ENCODE measurements around the gene MRPL1. TPM values are rescaled to one million over a fixed set of nuclear protein-coding genes. Genes with fewer than 3 reads are reported as not detected.
"Not testable (repeated sequence)": the region's sequence is repeated elsewhere in the genome, so short reads cannot be mapped to it uniquely, and the experiment has no call there.

The MRPL1 gene
- total and polyA plus RNA-seq, 2 of the 13 experiments (the other 11 are each of a cell fraction or from before 2014, with no cell fraction given), result 23.3 to 61.5 TPM

- no peak for TF ChIP-seq GPBP1L1 (CRISPR knock-in tag; IDR thresholded peaks at IDR 0.05)
- no peak for TF ChIP-seq NFATC3 (CRISPR knock-in tag; IDR thresholded peaks at IDR 0.05)
- no peak for TF ChIP-seq MZF1 (CRISPR knock-in tag; IDR thresholded peaks at IDR 0.05; ENCODE audit: borderline replicate concordance)
- no peak for TF ChIP-seq NR2C2 (CRISPR knock-in tag; IDR thresholded peaks at IDR 0.05; ENCODE audit: borderline replicate concordance)
Measured at GRCh38 chr4:77963004-77963403, 100.4 kb downstream of the MRPL1 start (continued).

- H3K79me2 ChIP-seq (ENCODE audit: insufficient read depth, low read length); H3K4me1 ChIP-seq (ENCODE audit: insufficient read depth, low read length); CTCF ChIA-PET (ENCODE audit: low intra/inter-chr PET ratio, low total read pairs); POLR2A ChIA-PET; DNase-seq (ENCODE audit: low spot score); BruUV-seq (replicated peaks); H3K27ac ChIP-seq (ENCODE audit: extremely low read length, insufficient read depth, low read length); ATAC-seq; H3K9ac ChIP-seq (ENCODE audit: insufficient read depth, low read depth, low read length); H3K36me3 ChIP-seq (replicated peaks in 1 of 2; ENCODE audit: control insufficient read depth in 1 of 2, insufficient read depth in 2 of 2, low read length in 2 of 2); intact Hi-C loops (cut with micrococcal nuclease; ENCODE audit: unreplicated experiment); H2AFZ ChIP-seq (ENCODE audit: low read length); H4K20me1 ChIP-seq (ENCODE audit: insufficient read depth, low read length); H3K4me3 ChIP-seq (replicated peaks in 1 of 3; ENCODE audit: insufficient read depth in 1 of 3, low read depth in 2 of 3, low read length in 3 of 3); H3K27me3 ChIP-seq (ENCODE audit: control insufficient read depth in 1 of 2, insufficient read depth in 2 of 2, low read length in 2 of 2); FAIRE-seq; H3K4me2 ChIP-seq (ENCODE audit: low read depth, low read length): not testable (repeated sequence)
- in situ Hi-C loops (cut with HindIII; ENCODE audit: extremely low pct_ligation_motif_present, low pct_unique_long_range_greater_than_20kb), result loop anchor here (25.0 kb wide), 1 partner anchor 889 kb away; no protein-coding TSS in a partner anchor
- peaks cover 11% of the 10 kb centered on the region for H3K9me3 ChIP-seq (ENCODE audit: low read length)
- WGBS (ENCODE audit: low lambda C conversion rate), result 86% methylated on average over 1 of the region's 1 CpG
Measured at GRCh38 chr4:77973657-77974056, 111.0 kb downstream of the MRPL1 start.

DNA sequence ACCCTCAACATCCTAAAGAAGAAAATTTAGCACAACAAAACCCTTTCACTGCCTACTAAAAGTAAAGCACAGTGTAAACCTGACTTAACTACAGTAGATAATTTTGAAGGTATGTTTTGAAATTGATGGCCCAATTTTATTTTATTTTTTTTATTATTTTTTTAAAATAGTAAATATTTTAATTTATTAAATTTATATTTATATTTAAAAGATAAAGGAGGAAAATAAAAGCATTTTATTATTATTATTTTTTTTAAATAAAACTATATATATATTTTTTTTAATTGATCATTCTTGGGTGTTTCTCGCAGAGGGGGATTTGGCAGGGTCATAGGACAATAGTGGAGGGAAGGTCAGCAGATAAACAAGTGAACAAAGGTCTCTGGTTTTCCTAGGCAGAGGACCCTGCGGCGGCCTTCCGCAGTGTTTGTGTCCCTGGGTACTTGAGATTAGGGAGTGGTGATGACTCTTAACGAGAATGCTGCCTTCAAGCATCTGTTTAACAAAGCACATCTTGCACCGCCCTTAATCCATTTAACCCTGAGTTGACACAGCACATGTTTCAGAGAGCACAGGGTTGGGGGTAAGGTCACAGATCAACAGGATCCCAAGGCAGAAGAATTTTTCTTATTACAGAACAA is 120.4 kb downstream of the MRPL1 start:
- H3K9ac ChIP-seq (ENCODE audit: insufficient read depth, low read depth, low read length); H3K36me3 ChIP-seq (replicated peaks in 1 of 2; ENCODE audit: control insufficient read depth in 1 of 2, insufficient read depth in 2 of 2, low read length in 2 of 2); H3K4me2 ChIP-seq (ENCODE audit: low read depth, low read length); ATAC-seq; H4K20me1 ChIP-seq (ENCODE audit: insufficient read depth, low read length); POLR2A ChIA-PET; H3K27me3 ChIP-seq (ENCODE audit: control insufficient read depth in 1 of 2, insufficient read depth in 2 of 2, low read length in 2 of 2); in situ Hi-C loops (cut with HindIII; ENCODE audit: extremely low pct_ligation_motif_present, low pct_unique_long_range_greater_than_20kb); DNase-seq (ENCODE audit: low spot score); H3K79me2 ChIP-seq (ENCODE audit: insufficient read depth, low read length); intact Hi-C loops (cut with micrococcal nuclease; ENCODE audit: unreplicated experiment); FAIRE-seq; H3K9me3 ChIP-seq (ENCODE audit: low read length); H3K27ac ChIP-seq (ENCODE audit: extremely low read length, insufficient read depth, low read length); H2AFZ ChIP-seq (ENCODE audit: low read length); H3K4me3 ChIP-seq (replicated peaks in 1 of 3; ENCODE audit: insufficient read depth in 1 of 3, low read depth in 2 of 3, low read length in 3 of 3); CTCF ChIA-PET (ENCODE audit: low intra/inter-chr PET ratio, low total read pairs); BruUV-seq (replicated peaks); H3K4me1 ChIP-seq (ENCODE audit: insufficient read depth, low read length): not testable (repeated sequence)
- WGBS (ENCODE audit: low lambda C conversion rate), result 16% methylated on average over 6 of the region's 6 CpGs

DNA sequence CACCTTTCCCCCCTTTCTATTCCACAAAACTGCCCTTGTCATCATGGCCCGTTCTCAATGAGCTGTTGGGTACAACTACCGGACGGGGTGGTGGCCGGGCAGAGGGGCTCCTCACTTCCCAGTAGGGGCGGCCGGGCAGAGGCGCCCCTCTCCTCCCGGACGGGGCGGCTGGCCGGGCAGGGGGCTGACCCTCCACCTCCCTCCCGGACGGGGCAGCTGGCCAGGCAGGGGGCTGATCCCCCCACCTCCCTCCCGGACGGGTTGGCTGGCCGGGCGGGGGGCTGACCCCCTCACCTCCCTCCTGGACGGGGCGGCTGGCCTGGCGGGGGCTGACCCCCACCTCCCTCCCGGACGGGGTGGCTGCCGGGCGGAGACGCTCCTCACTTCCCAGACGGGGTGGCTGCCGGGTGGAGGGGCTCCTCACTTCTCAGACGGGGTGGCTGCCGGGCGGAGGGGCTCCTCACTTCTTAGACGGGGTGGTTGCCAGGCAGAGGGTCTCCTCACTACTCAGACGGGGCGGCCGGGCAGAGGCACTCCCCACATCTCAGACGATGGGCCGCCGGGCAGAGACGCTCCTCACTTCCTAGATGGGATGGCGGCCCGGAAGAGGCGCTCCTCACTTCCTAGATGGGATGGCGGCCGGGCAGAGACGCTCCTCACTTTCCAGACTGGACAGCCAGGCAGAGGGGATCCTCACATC is 121.1 kb downstream of the MRPL1 start:
- not testable (repeated sequence) for H2AFZ ChIP-seq (ENCODE audit: low read length); BruUV-seq (replicated peaks)

More for the DNA sequence above, 121.1 kb downstream of the MRPL1 start:
- intact Hi-C loops (cut with micrococcal nuclease; ENCODE audit: unreplicated experiment); DNase-seq (ENCODE audit: low spot score); H3K4me1 ChIP-seq (ENCODE audit: insufficient read depth, low read length); H3K27ac ChIP-seq (ENCODE audit: extremely low read length, insufficient read depth, low read length); H3K4me3 ChIP-seq (replicated peaks in 1 of 3; ENCODE audit: insufficient read depth in 1 of 3, low read depth in 2 of 3, low read length in 3 of 3); FAIRE-seq; POLR2A ChIA-PET; H3K9me3 ChIP-seq (ENCODE audit: low read length); H3K27me3 ChIP-seq (ENCODE audit: control insufficient read depth in 1 of 2, insufficient read depth in 2 of 2, low read length in 2 of 2); H4K20me1 ChIP-seq (ENCODE audit: insufficient read depth, low read length); H3K4me2 ChIP-seq (ENCODE audit: low read depth, low read length); H3K36me3 ChIP-seq (replicated peaks in 1 of 2; ENCODE audit: control insufficient read depth in 1 of 2, insufficient read depth in 2 of 2, low read length in 2 of 2); in situ Hi-C loops (cut with HindIII; ENCODE audit: extremely low pct_ligation_motif_present, low pct_unique_long_range_greater_than_20kb); CTCF ChIA-PET (ENCODE audit: low intra/inter-chr PET ratio, low total read pairs); H3K9ac ChIP-seq (ENCODE audit: insufficient read depth, low read depth, low read length); ATAC-seq; H3K79me2 ChIP-seq (ENCODE audit: insufficient read depth, low read length): not testable (repeated sequence)
- WGBS (ENCODE audit: low lambda C conversion rate), result 91% methylated on average over 20 of the region's 44 CpGs
